Stimulated activated naive CD8-positive, alpha-beta T cell treated with anti-CD3 and anti-CD28 coated beads, Interleukin-15, Interleukin-2, amounts not matched to agents 100 U/mL and 50 U/mL, for 24 hours (primary cell): ENCODE data around the gene SOCS1.
A peak's percentile ranks its signal among the peaks of the same experiment; 100 is the strongest.
"Not testable (repeated sequence)": the region's sequence is repeated elsewhere in the genome, so short reads cannot be mapped to it uniquely, and the experiment has no call there.

Experiments
- ATAC-seq: fragments of 150-1000 bp; cut with Tn5 transposase; one replicate; pipeline ENCODE4 v1.10.0; 2021
- DNase-seq: peaks from one replicate; pipeline ENCODE4 v3.0.0; 2021

SOCS1 gene

DNA sequence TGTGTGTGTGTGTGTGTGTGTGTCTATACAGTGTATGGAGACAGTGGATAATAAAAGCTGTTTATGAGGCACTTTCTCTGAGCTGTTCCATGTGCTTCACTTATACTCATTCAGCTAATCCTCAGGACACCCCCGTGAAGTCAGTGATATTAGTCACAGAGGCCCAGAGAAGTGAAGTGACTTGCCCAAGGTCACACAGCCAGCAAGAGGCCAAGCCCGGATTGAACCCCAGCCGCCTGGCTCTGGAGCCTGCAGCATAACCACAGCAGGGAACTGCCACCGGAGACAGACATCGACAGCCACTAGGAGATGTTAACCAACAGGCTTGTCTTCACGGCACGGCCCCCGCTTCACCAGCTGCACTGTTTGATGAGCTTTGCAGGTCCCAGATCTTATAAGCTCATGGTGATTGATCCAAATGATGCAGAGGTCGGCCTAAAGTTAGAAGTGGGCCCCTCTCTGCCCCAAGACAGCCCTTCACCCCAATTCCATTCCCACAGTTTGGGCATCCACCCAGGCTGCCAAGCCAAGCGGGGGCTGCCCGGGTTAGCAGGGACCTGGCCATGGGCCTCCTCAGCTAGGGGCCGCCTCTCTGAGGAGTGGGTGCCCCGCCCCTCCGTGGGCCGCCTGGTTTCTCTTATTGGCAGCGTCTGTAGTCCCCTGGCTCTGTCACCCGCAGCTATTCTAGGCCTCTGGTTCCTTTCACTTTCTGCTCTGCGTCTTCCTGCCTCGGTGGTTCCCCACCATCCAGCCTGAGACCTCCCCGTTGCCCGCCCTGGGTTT, 30.9 kb downstream of the SOCS1 start:
- DNase-seq, result peak; percentile 84
- peak; percentile 82 for ATAC-seq

GRCh38 chr16:11224096-11224893, 31.7 kb downstream of the SOCS1 start:
- ATAC-seq, result peak; percentile 60
- DNase-seq, result peak; percentile 78

- DNase-seq, ATAC-seq: not testable (repeated sequence)
Observed at GRCh38 chr16:11220507-11220906, 35.5 kb downstream of the SOCS1 start.

- ATAC-seq (no peak), DNase-seq (no peak)
Observed at GRCh38 chr16:11219178-11219577, 36.8 kb downstream of the SOCS1 start.

GRCh38 chr16:11218604-11218962, 37.4 kb downstream of the SOCS1 start:
- ATAC-seq (no peak), DNase-seq (no peak)

DNA sequence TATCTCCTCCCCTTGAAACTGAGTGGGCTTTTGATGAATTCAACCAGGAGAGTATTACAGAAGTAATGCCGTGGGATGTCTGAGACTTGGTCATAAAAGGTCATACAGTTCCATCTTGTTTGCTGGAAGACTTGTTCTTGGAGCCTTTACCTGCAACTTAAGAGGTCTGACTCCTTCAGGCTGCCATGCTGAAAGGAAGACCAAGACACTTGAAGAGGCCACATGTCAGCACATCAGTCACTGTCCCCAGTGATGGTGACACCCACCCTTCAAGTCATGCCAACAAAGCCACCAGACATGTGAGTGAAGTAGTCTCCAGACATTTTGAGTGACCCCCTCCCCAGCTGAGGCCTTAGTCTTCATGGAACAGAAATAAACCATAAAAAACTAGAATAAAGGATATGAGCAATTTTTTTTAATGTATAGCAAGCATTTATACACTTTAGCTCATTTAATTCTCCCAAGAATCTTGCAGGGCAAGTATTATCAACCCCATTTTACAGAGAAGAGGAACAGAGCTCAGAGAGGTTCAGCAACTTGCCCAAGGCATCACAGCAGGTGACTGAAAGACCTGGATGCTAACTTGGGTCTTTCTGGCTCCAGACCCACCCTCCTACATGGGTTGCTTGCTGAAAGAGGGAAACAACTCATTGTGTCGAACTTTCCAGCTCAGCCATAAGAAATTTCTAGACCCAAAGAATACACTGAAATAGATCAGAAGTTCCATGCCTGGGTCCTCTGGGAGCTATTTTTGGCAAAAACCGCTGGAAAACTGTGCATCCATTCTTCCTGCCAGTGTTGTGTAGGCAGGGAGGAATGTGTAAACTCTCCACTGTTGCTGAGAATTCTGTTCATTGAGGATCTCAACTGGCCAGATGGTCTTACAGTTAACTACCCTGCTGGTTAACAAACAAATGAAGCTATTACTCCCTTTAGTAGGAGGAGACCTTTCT, 38.1 kb downstream of the SOCS1 start:
- DNase-seq, result no peak
- ATAC-seq, result no peak

- ATAC-seq (no peak), DNase-seq (no peak)
Observed at GRCh38 chr16:11215935-11216556, 40.0 kb downstream of the SOCS1 start.

DNA sequence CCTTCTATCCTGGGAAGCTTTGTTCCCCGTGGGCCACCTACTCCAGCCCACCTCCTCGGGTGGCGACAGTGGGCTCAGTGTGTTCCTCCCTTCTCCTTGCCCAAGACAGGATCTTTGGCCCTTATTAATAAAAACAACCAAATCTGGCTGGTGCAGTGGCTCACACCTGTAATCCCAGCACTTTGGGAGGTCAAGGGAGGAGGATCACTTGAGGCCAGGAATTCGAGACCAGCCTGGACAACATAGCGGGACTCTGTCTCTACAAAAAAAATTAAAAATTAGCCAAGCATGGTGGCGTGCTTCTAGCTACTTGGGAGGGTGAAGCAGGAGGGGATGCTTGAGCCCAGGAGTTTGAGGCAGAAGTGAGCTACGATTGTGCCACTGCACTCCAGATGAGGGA, 42.2 kb downstream of the SOCS1 start:
- DNase-seq (no peak), ATAC-seq (no peak)

DNA sequence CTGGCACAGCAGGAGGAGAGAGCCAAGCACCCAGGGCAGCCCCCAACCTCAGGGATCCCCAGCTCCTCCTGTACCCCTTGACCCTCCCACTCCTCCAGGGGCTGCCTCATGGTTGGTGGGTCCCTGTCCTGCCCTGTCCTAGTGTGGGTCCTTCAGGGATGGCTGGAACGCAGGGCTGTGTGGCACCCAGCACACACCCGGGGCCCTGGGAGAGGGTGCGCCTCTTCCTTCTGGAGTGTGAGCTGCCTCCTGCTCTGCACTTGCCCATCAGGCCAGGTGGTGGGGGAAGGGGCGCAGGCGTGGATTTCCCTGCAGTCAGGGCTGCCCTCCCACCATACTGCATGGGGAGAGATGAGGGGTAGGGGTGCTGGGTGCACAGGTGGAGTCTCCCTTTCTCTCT, 42.6 kb downstream of the SOCS1 start:
- DNase-seq (no peak), ATAC-seq (peak; percentile 8)

- ATAC-seq (peak; percentile 28), DNase-seq (no peak)
Observed at GRCh38 chr16:11212798-11213196, 43.2 kb downstream of the SOCS1 start.

- ATAC-seq (no peak), DNase-seq (no peak)
Observed at GRCh38 chr16:11211977-11212797, 43.8 kb downstream of the SOCS1 start.

DNA sequence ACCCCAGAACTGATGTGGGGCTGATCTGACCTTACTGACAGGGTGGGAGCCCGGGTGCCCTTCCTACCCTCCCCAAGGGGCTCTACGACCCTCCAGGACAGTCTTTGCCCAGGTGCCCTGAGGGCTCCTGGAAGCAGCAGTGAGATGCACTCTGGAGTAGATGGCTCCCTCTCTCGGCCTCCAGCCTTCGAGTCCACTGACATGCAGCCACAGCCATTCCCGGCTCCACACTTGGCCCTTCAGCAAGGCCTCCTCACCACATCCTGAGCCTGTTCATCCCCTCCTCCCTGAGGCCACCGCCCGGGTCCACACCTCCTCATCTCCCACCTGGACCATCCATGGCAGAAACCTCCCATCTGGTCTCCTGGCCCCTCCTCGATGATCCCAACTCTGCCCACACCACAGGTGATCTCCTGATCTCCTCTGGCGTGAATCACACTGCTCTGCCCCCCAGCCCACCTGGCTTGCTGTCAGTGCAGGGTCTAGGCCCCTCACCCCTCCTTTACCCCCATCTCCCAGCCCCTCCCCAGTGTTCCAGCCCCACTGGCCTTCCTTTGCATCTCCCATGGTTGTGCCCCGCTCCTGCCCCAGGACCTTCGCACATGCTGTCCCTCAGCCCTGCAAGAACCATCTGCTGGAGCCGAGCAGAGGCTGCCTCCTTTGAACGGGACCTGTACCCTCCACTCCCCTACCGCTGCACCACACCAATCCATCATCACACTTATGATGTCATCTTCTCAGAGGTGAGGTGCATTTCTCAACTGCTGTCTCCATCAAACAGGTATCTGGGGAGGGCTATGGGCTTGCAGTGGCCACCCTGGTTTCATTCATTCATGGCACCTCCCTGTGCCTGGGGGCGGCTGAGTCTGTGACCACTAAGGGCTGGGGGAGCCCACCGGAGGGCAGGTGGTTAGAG, 44.7 kb downstream of the SOCS1 start:
- ATAC-seq (no peak), DNase-seq (no peak)

DNA sequence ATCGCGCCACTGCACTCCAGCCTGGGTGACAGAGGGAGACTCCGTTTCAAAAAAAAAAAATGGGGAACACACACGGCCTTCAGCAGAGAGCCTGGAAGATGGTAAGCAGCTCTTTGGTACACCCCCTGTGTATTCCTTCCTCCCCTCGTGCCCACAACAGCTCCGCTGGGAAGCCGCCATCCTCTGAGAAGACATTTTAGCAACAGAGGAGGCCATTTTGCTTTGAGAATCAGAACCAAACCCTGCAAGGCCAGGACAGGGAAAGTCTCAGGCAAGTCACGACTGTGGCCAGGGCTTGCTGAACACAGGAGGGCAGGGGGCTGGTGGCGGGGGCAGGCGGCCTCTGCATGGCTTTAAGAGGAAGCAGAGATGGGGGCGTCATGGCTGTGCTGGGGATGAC, 45.7 kb downstream of the SOCS1 start:
- no peak for ATAC-seq
- DNase-seq, result no peak

DNA sequence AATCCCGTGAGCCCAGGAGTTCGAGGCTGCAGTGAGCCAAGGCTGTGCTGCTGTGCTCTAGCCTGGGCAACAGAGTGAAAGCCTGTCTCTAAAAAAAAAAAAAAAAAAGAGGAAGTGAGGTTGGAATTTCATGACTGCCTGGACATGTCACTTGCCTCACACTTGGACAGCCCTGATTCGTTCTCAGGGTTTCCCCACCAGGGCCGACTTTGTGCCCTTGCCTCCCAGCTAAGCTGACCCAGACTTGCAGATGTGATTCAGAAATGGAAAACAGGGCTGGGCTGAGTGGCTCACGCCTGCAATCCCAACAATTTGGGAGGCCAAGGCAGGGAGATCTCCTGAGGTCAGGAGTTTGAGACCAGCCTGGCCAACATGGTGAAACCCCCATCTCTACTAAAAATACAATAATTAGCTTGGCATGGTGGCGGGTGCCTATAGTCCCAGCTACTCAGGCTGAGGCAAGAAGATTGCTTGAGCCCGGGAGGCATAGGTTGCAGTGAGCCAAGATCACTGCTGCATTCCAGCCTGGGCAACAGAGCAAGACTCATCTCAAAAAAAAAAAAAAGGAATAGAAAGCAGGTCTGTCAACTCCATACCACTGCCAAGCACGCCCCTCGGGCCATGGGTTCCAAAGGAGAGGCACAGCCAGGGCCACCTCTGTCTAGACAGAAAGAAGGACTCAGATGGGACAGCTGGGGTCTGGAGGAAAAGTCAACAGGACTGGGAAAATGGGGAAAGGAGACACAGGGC, 46.9 kb downstream of the SOCS1 start:
- DNase-seq (no peak), ATAC-seq (no peak)

DNA sequence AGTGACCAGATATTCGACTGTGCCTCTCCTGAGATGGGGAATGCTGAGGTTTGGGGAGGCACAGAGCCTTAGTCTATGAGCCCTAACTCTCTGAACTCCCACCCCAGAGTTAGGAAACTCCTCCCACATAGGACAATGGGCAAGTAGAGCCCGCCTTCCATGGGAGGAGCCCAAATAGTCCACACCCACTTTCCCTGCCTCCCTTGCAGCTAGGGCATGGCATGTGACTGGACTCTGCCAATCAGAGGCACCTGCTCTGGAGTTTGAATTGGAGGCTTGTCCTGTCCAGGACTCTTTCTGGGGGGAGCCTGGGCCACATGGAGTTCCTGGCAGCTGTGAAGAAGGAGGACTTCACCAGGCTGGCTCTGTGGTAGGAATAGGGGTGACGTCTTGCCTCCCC, 48.4 kb downstream of the SOCS1 start:
- DNase-seq, result no peak
- no peak for ATAC-seq

- DNase-seq (peak; percentile 27), ATAC-seq (peak; percentile 29)
Observed at GRCh38 chr16:11205754-11206581, 50.0 kb downstream of the SOCS1 start.

DNA sequence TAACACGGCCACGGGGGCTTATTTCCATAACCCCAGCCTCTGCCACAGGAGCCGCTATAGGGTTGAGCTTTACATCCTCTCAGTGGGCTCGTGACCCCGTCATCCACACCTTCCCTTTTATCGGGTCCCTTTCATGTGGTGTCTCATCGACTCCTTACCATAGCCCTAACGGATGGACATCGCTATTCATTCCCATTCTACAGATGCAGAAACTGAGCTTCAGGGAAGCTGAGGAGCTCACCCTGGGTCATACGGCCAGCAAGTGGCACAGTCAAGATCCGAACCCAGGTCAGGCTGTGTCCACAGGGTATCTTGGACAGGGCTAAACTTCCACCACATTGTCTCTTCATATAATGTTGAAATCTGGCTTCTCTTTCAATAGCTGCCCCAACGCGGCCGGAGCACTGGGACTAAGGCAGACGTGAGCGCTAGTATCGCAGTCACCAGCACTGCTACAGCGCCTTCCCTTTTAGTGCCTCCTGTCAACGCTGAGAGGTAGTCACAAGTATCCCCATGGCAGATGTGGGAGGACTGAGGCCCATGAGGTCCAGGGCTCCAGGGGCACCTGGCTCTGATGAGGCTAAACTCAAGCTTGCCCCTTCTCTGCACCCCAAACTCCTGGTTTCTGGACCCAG, 50.8 kb downstream of the SOCS1 start:
- ATAC-seq (no peak), DNase-seq (no peak)

DNA sequence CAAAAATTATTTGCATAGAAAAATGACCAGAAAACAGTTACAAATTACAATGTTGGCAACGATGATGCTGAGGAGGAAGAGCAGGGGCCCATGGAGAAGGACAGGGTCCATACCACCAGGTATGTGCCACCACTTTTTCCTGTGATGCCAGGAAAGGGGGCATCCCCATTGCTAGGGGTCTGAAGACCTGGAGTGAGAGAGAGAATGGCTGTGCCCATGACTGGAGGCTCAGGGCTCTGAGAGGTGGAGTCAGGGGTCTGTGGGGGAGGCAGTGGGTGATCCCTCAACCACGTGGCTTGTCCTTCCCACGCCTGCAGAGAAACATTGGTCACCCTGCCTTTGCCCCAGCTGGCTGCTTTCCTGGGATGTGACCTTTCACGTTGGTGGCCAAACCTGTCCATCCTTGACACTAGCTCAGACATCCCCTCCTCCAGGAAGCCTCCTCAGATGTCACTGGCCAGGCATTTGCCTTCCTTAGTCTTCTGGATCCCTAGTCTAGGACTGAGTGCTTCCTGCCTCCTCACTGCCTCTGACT, 51.4 kb downstream of the SOCS1 start:
- ATAC-seq, result no peak
- DNase-seq, result no peak
